ENCODE measurements around the gene TUBD1. TPM values are rescaled to one million over a fixed set of nuclear protein-coding genes. Genes with fewer than 3 reads are reported as not detected.
A peak's percentile ranks its signal among the peaks of the same experiment; 100 is the strongest.

Gene TUBD1
- total and polyA plus RNA-seq, 2 of the 13 experiments (the other 11 are each of a cell fraction or from before 2014, with no cell fraction given), result 18.2 to 25.9 TPM

GRCh38 chr17:59837308-59838051 lies 55.3 kb downstream of the TUBD1 start (continued):
- TF ChIP-seq ZHX1 (CRISPR knock-in tag; IDR thresholded peaks at IDR 0.05; ENCODE audit: low read depth) (no peak; the same call in 1 of the 2 replicates), HIVEP1 (CRISPR knock-in tag; IDR thresholded peaks at IDR 0.05) (no peak; the same call in 1 of the 2 replicates), KAT7 (CRISPR knock-in tag; IDR thresholded peaks at IDR 0.05; ENCODE audit: borderline replicate concordance) (no peak), E2F5 (CRISPR knock-in tag; conservative IDR thresholded peaks at IDR 0.05) (no peak), MXD4 (CRISPR knock-in tag; IDR thresholded peaks at IDR 0.05) (no peak), KDM2A (CRISPR knock-in tag; IDR thresholded peaks at IDR 0.05; ENCODE audit: borderline replicate concordance, low read depth) (no peak), FOXK2 (IDR thresholded peaks at IDR 0.05) (peak; percentile 21; the same call in 1 of the 2 replicates), ZFAT (CRISPR knock-in tag; conservative IDR thresholded peaks at IDR 0.05) (no peak), MEIS1 (CRISPR knock-in tag; IDR thresholded peaks at IDR 0.05; ENCODE audit: borderline replicate concordance) (no peak; the same call in 1 of the 2 replicates), ZFP36L2 (CRISPR knock-in tag; IDR thresholded peaks at IDR 0.05) (peak; percentile 51), ZNF749 (CRISPR knock-in tag; IDR thresholded peaks at IDR 0.05; ENCODE audit: borderline replicate concordance) (no peak), ZNF776 (CRISPR knock-in tag; IDR thresholded peaks at IDR 0.05) (no peak), BCL6 (CRISPR knock-in tag; IDR thresholded peaks at IDR 0.05) (peak; percentile 55), FOXP4 (CRISPR knock-in tag; IDR thresholded peaks at IDR 0.05) (peak; percentile 89), MEF2D (CRISPR knock-in tag; IDR thresholded peaks at IDR 0.05) (peak; percentile 86), ZNF260 (CRISPR knock-in tag; IDR thresholded peaks at IDR 0.05; ENCODE audit: borderline replicate concordance, low read depth) (no peak), ZGPAT (CRISPR knock-in tag; IDR thresholded peaks at IDR 0.05) (peak; percentile 97), ZBTB14 (CRISPR knock-in tag; IDR thresholded peaks at IDR 0.05) (no peak), DR1 (CRISPR knock-in tag; IDR thresholded peaks at IDR 0.05) (peak; percentile 87), SIN3A (IDR thresholded peaks at IDR 0.05; ENCODE audit: borderline replicate concordance, low read depth, low read length) (peak; percentile 94), ZNF33A (CRISPR knock-in tag; IDR thresholded peaks at IDR 0.05; ENCODE audit: borderline replicate concordance) (peak; percentile 36; the same call in 1 of the 2 replicates), NFKBIZ (CRISPR knock-in tag; IDR thresholded peaks at IDR 0.05) (0 out of 2 replicates have a peak, but pooled peaks have one; percentile 69)
